Body of pancreas (tissue), 4 donors: ENCODE results near the gene SPNS1. TPM values are rescaled to one million over a fixed set of nuclear protein-coding genes. Genes with fewer than 3 reads are reported as not detected.
A peak's percentile ranks its signal among the peaks of the same experiment; 100 is the strongest.
"Not testable (repeated sequence)": the region's sequence is repeated elsewhere in the genome, so short reads cannot be mapped to it uniquely, and the experiment has no call there.

Source experiments
- ATAC-seq: fragments of 150-250 bp; one replicate; pipeline ENCODE4 v1.9.1; 2016
- DNase-seq, 4 donors: peaks; one replicate each; pipeline ENCODE4 v3.0.0-alpha.2; 2019
- H3K27ac ChIP-seq, 4 donors: fragments of 200-600 bp; sonication (generic); 1 replicate in 3 of 4; 2 replicates in 1 of 4; pipeline versions ENCODE4 v1.5.1 to v1.6.1; 2016 to 2019; ENCODE audit warnings: mild to moderate bottlenecking in 1 of 4, mixed read lengths in 1 of 4, moderate library complexity in 1 of 4
- H3K27me3 ChIP-seq, 2 donors: fragments of 200-600 bp; sonication (generic); one replicate each; pipeline ENCODE4 v1.6.0; 2016; ENCODE audit warnings: mild to moderate bottlenecking in 1 of 2
- H3K36me3 ChIP-seq, 2 donors: fragments of 200-600 bp; sonication (generic); replicated peaks in 1 of 2; 2 replicates each; pipeline ENCODE4 v1.5.1; 2016; ENCODE audit warnings: low read depth in 2 of 2; ENCODE audit not compliant: insufficient read depth in 1 of 2
- H3K4me1 ChIP-seq: fragments of 200-600 bp; sonication (generic); one replicate; pipeline ENCODE4 v1.6.0; 2016
- H3K4me3 ChIP-seq, 2 donors: fragments of 200-600 bp; sonication (generic); 1 replicate in 1 of 2; 2 replicates in 1 of 2; pipeline ENCODE4 v1.5.1; 2016 to 2019
- H3K9me3 ChIP-seq, 3 donors: fragments of 200-600 bp; sonication (generic); 1 replicate in 2 of 3; 2 replicates in 1 of 3; pipeline ENCODE4 v1.5.1; 2016
- POLR2A ChIP-seq, 3 donors: fragments of 450-650 bp; IDR thresholded peaks; one replicate each; pipeline ENCODE4 v1.6.1; 2016; ENCODE audit warnings: antibody characterized with exemption in 3 of 3, mild to moderate bottlenecking in 2 of 3
- WGBS, 2 donors: methylation state at CpG; one replicate each; pipeline ENCODE4 v1.1.5; 2017; 5-methylcytosine and 5-hydroxymethylcytosine counted together
- intact Hi-C: fragments of 100-400 bp; cut with DNase I; formaldehyde crosslinking; loops from one replicate; pipeline ENCODE4 v1.15.1; 2023
- total RNA-seq, 2 donors: library from RNA; depleted of rRNA; stranded (reverse); fragments of >200 nt; gene quantifications; one replicate each; pipeline ENCODE4 v1.1.0, GENCODE V29; 2016
- TF ChIP-seq, protein P1 (sequence below), 7 experiments: fragments of 450-650 bp in 4 of 7; fragments of 200-600 bp in 3 of 7; sonication (generic) in 3 of 7; IDR thresholded peaks; one replicate each; pipeline ENCODE4 v1.5.1; 2016 to 2019; ENCODE audit warnings: antibody characterized with exemption in 7 of 7

Gene SPNS1, protein sequence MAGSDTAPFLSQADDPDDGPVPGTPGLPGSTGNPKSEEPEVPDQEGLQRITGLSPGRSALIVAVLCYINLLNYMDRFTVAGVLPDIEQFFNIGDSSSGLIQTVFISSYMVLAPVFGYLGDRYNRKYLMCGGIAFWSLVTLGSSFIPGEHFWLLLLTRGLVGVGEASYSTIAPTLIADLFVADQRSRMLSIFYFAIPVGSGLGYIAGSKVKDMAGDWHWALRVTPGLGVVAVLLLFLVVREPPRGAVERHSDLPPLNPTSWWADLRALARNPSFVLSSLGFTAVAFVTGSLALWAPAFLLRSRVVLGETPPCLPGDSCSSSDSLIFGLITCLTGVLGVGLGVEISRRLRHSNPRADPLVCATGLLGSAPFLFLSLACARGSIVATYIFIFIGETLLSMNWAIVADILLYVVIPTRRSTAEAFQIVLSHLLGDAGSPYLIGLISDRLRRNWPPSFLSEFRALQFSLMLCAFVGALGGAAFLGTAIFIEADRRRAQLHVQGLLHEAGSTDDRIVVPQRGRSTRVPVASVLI
- total RNA-seq, result 10 to 100 TPM; 11.2 to 23.1 TPM

DNA sequence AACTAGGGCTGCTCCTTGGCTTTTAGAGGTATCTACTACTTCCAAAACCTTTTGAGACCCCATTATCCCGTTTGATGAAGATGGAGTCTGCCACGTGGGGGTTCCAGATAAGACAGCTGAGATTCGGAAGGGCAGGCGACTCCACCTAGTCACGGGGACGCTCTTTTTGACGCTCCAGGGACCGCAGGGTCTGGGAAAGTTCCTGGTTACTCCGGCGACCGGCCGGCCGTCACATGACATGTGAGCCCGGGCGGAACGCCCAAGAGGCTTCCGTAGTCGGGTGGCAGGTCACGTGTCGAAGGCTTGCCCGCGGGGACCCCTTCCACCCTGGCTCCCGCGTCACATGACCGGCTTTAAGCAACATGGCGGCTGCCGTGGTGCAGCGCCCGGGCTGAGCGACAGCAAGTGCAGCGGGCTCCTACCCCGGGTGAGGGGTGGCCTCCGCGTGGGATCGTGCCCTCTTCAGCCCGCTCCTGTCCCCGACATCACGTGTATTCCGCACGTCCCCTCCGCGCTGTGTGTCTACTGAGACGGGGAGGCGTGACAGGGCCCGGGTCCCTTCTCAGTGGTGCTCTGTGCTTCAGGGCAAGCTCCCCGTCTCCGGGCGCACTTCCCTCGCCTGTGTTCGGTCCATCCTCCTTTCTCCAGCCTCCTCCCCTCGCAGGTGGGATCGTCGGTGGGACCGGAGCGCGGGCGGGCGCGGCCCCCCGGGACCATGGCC is at the start of gene SPNS1:
TSS of gene SPNS1 (plus strand) at position 342 of the 721 bp plus-strand sequence. CDS start at position 716, 374 bp downstream.
- Histone ChIP-seq H3K36me3 (peaks cover 0 to 2% of the 10 kb centered on the region in 2 donors), H3K27ac (peak within 1 kb of the TSS in 3 of 4 donors; percentile 36 to 74 (median 71)), H3K9me3 (no peaks in the 10 kb centered on the region), H3K27me3 (no peaks in the 10 kb centered on the region), H3K4me3 (peak within 1 kb of the TSS; percentile 88), H3K4me1 (peaks cover 18% of the 10 kb centered on the region)
- intact Hi-C loops, result no loop called here
- WGBS, 2 donors, result 0% methylated on average over 4 to 60 of the region's 60 CpGs
- ATAC-seq (peak; percentile 96), DNase-seq (peak; percentile 97 to 99 (median 98))
- TF ChIP-seq, protein P1, sequence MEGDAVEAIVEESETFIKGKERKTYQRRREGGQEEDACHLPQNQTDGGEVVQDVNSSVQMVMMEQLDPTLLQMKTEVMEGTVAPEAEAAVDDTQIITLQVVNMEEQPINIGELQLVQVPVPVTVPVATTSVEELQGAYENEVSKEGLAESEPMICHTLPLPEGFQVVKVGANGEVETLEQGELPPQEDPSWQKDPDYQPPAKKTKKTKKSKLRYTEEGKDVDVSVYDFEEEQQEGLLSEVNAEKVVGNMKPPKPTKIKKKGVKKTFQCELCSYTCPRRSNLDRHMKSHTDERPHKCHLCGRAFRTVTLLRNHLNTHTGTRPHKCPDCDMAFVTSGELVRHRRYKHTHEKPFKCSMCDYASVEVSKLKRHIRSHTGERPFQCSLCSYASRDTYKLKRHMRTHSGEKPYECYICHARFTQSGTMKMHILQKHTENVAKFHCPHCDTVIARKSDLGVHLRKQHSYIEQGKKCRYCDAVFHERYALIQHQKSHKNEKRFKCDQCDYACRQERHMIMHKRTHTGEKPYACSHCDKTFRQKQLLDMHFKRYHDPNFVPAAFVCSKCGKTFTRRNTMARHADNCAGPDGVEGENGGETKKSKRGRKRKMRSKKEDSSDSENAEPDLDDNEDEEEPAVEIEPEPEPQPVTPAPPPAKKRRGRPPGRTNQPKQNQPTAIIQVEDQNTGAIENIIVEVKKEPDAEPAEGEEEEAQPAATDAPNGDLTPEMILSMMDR (IDR thresholded peaks at IDR 0.05), result peak in 1 of 7 experiments; percentile 22
- peak in 2 of 3 donors; percentile 65 to 78 for TF ChIP-seq POLR2A (IDR thresholded peaks at IDR 0.05)

DNA sequence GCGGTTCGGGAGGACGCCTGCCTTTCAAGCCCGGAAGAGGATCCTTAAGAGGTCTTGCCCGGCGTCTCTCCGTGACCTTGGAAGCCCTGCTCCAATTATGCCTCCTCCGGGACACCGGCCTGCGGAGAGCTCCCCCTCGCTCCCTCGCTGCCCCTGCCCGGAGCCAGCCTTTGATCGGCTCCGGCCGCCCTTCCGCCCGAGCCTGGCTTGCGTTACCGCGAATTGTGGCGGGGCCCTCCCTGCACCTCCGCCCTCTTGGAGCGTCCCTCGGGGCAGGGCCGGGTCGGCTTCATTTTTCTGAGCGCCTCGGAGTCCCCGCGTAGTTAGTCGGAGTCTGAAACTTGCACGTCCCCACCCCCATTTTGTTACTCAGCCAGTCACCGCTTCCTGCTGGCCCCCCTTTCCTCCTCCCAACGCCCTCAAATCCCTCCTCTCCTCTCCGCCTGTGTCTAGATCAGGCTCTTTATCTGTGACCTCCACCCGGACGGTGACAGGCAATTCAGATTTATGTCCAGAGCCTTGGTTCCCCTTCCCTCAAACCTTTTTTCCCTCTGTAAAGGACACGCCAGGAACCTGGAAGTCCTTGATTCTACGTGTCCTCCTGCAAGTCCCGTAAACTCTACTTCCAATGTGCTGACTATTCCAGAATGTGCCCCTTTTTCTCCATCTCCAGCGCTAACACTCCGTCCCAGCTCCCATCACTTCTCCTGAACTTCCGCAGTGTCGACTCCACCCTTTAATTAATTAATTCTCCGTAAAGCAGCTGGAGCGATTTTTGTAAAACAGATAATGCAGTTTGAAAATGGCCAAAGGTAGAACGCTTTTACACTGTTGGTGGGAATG is 49.0 kb upstream of the SPNS1 start:
- peak; percentile 15 to 75 (median 74) for TF ChIP-seq POLR2A (IDR thresholded peaks at IDR 0.05)
- TF ChIP-seq, protein P1 (IDR thresholded peaks at IDR 0.05), result no peak
- H3K36me3 ChIP-seq, result no peaks in the 10 kb centered on the region
- peak; percentile 25 for ATAC-seq
- H3K9me3 ChIP-seq, result no peaks in the 10 kb centered on the region
- intact Hi-C loops, result no loop called here
- H3K27me3 ChIP-seq, result no peaks in the 10 kb centered on the region
- H3K27ac ChIP-seq, result peak overlapping the region; percentile 84 to 100 (median 97)
- WGBS, 2 donors, result 1 to 2% methylated on average over 23 to 47 of the region's 48 CpGs
- H3K4me3 ChIP-seq, result peak overlapping the region; percentile 48 to 81
- peaks cover 25% of the 10 kb centered on the region for H3K4me1 ChIP-seq
- DNase-seq, result peak; percentile 67 to 80 (median 70)

DNA sequence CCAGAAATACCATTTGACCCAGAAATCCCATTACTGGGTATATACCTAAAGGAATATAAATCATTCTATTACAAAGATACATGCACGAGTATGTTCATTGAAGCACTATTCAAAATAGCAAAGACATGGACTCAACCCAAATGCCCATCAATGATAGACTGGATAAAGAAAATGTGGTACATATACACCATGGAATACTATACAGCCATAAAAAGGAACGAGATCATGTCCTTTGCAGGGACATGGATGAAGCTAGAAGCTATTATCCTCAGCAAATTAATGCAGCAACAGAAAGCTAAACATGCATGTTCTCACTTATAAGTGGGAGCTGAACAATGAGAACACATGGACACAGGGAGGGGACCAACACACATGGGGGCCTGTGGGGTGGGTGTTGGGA is 48.3 kb upstream of the SPNS1 start:
- ATAC-seq, H3K27me3 ChIP-seq, DNase-seq, H3K4me3 ChIP-seq, H3K36me3 ChIP-seq, intact Hi-C loops, H3K9me3 ChIP-seq: not testable (repeated sequence)
- Histone ChIP-seq H3K27ac (peak overlapping the region in 3 of 4 donors; percentile 84 to 100 (median 98)), H3K4me1 (peaks cover 25% of the 10 kb centered on the region)
- WGBS, 2 donors, result 63 to 68% methylated on average over 2 of the region's 2 CpGs

DNA sequence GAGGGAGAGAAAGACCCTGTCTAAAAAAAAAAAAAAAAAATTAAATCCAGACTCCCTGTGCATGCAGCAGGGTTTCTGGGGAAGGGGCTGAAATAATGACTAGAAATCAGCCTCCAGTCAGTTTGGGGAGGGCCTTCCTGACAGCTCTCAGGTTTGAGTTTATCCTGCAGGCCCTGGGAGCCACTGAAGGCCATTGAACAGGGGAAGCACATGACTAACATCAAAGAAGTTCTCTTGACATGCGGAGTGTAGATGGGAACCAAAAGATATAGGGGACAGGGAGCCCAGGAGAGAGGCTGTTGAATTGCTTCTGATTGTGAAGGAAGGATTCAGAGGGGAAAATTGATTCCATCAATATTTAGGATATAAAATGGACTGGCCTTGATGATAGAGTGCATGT is 46.8 kb upstream of the SPNS1 start:
- 81% methylated on average over 1 of the region's 1 CpG for WGBS, 2 donors
- Histone ChIP-seq H3K4me3 (no peak overlapping the region), H3K36me3 (no peaks in the 10 kb centered on the region), H3K27me3 (no peaks in the 10 kb centered on the region), H3K27ac (no peak overlapping the region), H3K4me1 (peaks cover 17% of the 10 kb centered on the region), H3K9me3 (no peaks in the 10 kb centered on the region)
- ATAC-seq, result no peak
- intact Hi-C loops, result no loop called here
- TF ChIP-seq POLR2A (IDR thresholded peaks at IDR 0.05), result no peak
- TF ChIP-seq, protein P1 (IDR thresholded peaks at IDR 0.05), result no peak
- no peak for DNase-seq
